AG09309 (cell line): Measurements from ENCODE around the gene GRIN3A.

Experiments used
- DNase-seq: peaks from one replicate; pipeline ENCODE4 v3.0.0-alpha.2; 2010; ENCODE audit warnings: low read depth
- H3K4me3 ChIP-seq: 2 replicates; pipeline ENCODE4 v1.5.1; 2011; ENCODE audit warnings: mild to moderate bottlenecking, low read depth, low read length, moderate library complexity; ENCODE audit not compliant: control insufficient read depth
- TF ChIP-seq, protein P1 (sequence below): IDR thresholded peaks from 2 replicates; pipeline ENCODE4 v1.5.1; 2011; ENCODE audit warnings: mild to moderate bottlenecking, low read depth, low read length, inconsistent platforms; ENCODE audit not compliant: insufficient read depth, control insufficient read depth; ENCODE audit errors: missing control alignments

Gene GRIN3A

DNA sequence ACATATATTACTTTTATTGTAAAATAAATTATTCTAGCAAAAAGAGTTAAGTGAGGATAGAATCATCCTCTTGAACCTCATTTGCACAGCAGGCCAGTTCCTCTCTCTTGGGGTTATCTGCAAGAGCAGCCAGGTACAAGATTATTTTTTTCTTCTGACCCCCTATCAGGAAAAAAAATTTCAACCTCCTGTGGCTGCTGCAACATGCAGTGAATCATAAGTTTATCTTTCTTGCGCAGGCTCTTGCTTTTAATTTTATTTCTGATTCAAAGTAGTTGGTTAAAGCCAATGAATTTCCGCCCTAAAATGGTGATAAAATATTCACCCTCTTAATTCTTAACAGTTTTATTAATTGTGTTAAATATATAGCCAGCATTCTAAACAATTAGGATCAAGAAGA is 74.0 kb downstream of the GRIN3A start:
- H3K4me3 ChIP-seq, result no peak overlapping the region
- TF ChIP-seq, protein P1, sequence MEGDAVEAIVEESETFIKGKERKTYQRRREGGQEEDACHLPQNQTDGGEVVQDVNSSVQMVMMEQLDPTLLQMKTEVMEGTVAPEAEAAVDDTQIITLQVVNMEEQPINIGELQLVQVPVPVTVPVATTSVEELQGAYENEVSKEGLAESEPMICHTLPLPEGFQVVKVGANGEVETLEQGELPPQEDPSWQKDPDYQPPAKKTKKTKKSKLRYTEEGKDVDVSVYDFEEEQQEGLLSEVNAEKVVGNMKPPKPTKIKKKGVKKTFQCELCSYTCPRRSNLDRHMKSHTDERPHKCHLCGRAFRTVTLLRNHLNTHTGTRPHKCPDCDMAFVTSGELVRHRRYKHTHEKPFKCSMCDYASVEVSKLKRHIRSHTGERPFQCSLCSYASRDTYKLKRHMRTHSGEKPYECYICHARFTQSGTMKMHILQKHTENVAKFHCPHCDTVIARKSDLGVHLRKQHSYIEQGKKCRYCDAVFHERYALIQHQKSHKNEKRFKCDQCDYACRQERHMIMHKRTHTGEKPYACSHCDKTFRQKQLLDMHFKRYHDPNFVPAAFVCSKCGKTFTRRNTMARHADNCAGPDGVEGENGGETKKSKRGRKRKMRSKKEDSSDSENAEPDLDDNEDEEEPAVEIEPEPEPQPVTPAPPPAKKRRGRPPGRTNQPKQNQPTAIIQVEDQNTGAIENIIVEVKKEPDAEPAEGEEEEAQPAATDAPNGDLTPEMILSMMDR, result no peak
- DNase-seq, result no peak

DNA sequence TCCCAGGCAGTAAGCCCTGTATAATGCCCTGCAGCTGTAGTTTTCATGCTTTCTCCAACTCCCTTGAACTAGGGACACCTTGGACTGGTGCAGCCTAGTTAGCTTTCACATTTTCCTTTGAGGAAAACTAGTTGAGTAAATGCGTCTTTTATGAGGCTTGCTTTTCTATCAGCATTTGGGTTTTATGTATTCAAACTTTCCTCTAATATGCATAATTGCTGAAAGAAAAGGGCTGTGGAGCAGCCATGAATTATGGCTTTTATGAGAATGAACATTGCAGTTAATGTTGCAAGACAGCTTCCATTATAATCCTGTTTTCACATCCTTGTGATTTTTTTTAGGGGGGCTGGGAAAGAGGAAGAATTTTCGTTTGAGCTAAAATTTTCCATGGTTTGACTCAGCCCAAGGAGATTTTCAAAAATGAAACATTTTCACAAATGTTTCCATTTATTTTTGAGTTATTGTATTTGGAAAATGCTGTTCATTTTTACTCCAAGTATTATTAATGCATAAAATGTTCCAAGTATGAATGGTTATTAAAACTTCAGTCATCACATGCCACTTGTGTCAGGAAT is 85.8 kb downstream of the GRIN3A start:
- DNase-seq, result no peak
- no peak overlapping the region for H3K4me3 ChIP-seq
- TF ChIP-seq, protein P1, result no peak

DNA sequence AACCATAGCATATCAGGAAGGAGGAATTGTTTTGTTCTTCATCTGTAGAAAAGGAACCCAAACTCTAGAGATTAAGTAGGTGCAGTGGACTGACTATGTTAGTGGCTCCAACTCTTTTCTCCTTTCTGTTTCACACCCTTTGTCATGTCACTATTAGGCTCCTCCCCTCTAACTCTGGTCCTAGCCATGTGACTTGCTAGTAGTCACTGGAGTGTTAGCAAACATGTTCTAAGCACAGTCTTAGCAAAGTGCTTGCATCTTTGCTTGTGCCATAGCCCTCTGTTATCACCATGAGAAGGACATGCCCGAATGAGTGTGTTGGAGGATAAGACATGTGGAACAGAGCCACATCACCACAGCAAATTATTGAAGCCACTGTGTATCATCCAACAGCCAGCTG is 88.3 kb downstream of the GRIN3A start:
- TF ChIP-seq, protein P1, result no peak
- DNase-seq, result no peak
- no peak overlapping the region for H3K4me3 ChIP-seq

DNA sequence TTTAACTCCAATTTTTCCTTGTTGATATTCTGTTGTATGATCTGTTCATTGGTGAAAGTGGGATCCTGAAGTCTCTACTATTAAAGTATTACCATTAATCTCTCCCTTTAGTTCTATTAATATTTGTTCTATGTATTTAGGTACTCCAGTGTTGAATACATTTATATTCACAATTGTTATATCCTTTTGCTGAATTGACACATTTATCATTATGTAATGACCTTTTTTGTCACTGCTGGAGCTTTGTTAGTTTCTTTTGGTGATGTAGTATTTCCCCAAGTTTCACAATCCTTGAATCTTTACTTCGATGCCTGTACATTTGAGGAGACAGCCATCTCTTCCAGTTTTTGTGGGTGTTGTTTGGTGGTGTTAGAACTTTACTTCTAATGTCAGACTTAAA is 90.0 kb downstream of the GRIN3A start:
- TF ChIP-seq, protein P1, result no peak
- H3K4me3 ChIP-seq, result no peak overlapping the region
- DNase-seq, result no peak

DNA sequence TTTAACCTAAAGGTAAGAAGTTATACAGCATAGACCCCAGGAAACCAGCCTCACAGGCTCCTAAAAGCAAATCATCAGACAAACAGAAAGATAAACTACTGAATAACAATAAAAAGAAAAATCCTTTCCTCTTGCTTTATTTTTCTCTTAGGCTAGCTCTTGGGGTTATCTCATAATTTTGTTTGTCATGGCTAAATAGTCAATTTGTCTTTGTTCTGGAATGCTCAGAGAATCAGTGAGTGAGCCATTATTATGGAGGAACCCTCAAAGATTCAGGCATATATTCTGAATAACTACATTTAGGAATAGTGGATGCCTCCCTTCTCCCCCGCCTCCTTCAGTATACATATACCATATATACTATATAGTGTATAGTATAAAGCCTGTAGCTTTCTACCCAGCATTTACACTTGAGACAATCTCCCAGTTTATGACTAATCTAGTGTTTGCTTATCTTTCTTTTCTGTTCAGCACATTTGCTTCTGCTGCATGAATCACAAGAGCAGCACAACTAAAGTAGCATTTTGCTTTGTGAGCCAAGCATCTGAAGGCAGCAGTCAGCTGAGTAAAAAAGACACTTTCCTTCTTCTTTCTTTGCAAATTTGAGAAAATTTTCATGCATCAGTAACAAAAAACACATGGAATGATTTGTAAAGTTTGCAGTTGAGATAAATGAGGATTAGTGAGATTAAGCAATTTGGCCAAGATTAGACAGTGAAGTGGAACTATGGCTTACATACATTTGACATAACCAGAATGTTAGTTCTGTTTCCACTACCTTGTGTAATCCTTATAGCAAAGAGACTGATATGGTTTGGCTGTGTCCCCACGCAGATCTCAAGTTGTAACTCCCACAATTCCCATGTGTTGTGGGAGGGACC is 98.4 kb downstream of the GRIN3A start:
- no peak overlapping the region for H3K4me3 ChIP-seq
- no peak for DNase-seq
- TF ChIP-seq, protein P1, result no peak

DNA sequence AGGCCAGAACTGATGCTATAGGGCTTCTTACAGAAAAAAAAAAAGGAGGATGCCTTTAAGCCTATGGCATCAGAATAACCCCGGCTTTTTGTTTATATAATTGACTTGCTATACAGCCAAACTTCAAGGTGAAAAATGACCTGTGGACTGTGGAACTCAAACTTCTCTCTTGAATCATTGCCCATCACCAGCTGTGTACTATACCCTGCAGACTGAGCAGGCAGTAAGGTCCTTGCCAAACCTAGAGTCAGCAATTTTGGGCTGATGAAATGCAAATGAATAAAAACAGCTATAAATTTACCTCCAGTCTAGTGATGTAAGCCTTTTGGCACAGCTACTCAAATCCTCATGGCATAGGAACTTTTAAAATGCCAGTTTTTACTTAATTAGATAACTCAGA is 99.1 kb downstream of the GRIN3A start:
- H3K4me3 ChIP-seq, result no peak overlapping the region
- TF ChIP-seq, protein P1, result no peak
- DNase-seq, result no peak
